ENCODE measurements around the gene SRP14. TPM values are rescaled to one million over a fixed set of nuclear protein-coding genes. Genes with fewer than 3 reads are reported as not detected.

The SRP14 gene
- total RNA-seq, 1 experiment from 2014 or later = 166 TPM

DNA sequence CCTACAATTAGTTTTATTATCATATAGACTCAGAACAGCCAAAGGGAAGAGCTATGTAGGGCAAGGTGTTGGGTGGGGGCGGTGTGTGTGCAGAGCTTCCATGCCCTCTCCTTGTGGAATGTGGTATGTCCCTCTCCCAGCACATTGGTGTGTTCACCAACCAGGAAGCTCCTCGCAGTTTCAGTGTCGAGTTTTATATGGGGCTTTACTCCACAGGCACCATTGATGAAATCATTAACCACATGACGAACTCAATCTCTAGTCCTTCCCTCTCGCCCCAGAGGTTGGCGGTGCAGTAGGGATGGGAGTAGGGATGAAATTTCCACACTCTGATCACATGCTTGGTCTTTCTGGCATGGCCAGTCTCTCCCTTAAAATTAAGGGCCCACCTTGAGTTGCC, 13.6 kb upstream of the SRP14 start:
- intact Hi-C loops (cut with micrococcal nuclease; ENCODE audit: unreplicated experiment) (no loop called here), in situ Hi-C loops (cut with HindIII; ENCODE audit: low pct_unique_long_range_greater_than_20kb, low sequenced_read_pairs) (no loop called here)
- ChIA-PET CTCF (interaction anchor here (0.9 kb wide), 1 partner anchor 52 kb away, joined by 4 read pairs; no protein-coding TSS in a partner anchor), POLR2A (no interaction called here)
- Histone ChIP-seq H3K9me3 (ENCODE audit: control insufficient read depth, insufficient read depth, low read depth, low read length) (no peaks in the 10 kb centered on the region), H3K36me3 (ENCODE audit: control insufficient read depth, insufficient read depth, low read length) (no peaks in the 10 kb centered on the region), H3K27ac (ENCODE audit: low read length) (no peak overlapping the region; the same call in 1 of the 2 replicates), H3K27me3 (ENCODE audit: control insufficient read depth, insufficient read depth, low read length) (no peaks in the 10 kb centered on the region), H3K4me1 (ENCODE audit: control insufficient read depth, insufficient read depth, low read length) (peaks cover 23% of the 10 kb centered on the region), H3K4me3 (ENCODE audit: low read depth in 2 of 2, low read length in 2 of 2) (no peak overlapping the region)
- BruUV-seq (replicated peaks) = no TSS peak
- TF ChIP-seq TCF7L2 (IDR thresholded peaks at IDR 0.05; ENCODE audit: low read depth, low read length) = no peak
- TF ChIP-seq, protein P1, sequence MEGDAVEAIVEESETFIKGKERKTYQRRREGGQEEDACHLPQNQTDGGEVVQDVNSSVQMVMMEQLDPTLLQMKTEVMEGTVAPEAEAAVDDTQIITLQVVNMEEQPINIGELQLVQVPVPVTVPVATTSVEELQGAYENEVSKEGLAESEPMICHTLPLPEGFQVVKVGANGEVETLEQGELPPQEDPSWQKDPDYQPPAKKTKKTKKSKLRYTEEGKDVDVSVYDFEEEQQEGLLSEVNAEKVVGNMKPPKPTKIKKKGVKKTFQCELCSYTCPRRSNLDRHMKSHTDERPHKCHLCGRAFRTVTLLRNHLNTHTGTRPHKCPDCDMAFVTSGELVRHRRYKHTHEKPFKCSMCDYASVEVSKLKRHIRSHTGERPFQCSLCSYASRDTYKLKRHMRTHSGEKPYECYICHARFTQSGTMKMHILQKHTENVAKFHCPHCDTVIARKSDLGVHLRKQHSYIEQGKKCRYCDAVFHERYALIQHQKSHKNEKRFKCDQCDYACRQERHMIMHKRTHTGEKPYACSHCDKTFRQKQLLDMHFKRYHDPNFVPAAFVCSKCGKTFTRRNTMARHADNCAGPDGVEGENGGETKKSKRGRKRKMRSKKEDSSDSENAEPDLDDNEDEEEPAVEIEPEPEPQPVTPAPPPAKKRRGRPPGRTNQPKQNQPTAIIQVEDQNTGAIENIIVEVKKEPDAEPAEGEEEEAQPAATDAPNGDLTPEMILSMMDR (IDR thresholded peaks at IDR 0.05) = no peak
- no peak for TF ChIP-seq SIN3A (IDR thresholded peaks at IDR 0.05; ENCODE audit: borderline replicate concordance, insufficient read depth, low read depth, low read length)
- TF ChIP-seq POLR2AphosphoS5 (IDR thresholded peaks at IDR 0.05; ENCODE audit: low read depth, low read length) = no peak
- TF ChIP-seq, protein P2, sequence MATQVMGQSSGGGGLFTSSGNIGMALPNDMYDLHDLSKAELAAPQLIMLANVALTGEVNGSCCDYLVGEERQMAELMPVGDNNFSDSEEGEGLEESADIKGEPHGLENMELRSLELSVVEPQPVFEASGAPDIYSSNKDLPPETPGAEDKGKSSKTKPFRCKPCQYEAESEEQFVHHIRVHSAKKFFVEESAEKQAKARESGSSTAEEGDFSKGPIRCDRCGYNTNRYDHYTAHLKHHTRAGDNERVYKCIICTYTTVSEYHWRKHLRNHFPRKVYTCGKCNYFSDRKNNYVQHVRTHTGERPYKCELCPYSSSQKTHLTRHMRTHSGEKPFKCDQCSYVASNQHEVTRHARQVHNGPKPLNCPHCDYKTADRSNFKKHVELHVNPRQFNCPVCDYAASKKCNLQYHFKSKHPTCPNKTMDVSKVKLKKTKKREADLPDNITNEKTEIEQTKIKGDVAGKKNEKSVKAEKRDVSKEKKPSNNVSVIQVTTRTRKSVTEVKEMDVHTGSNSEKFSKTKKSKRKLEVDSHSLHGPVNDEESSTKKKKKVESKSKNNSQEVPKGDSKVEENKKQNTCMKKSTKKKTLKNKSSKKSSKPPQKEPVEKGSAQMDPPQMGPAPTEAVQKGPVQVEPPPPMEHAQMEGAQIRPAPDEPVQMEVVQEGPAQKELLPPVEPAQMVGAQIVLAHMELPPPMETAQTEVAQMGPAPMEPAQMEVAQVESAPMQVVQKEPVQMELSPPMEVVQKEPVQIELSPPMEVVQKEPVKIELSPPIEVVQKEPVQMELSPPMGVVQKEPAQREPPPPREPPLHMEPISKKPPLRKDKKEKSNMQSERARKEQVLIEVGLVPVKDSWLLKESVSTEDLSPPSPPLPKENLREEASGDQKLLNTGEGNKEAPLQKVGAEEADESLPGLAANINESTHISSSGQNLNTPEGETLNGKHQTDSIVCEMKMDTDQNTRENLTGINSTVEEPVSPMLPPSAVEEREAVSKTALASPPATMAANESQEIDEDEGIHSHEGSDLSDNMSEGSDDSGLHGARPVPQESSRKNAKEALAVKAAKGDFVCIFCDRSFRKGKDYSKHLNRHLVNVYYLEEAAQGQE (IDR thresholded peaks at IDR 0.05; ENCODE audit: insufficient read depth in 1 of 2, low read depth in 2 of 2, low read length in 1 of 2) = no peak
- no peak for ATAC-seq
- DNase-seq (ENCODE audit: low read depth, low spot score) = no peak

DNA sequence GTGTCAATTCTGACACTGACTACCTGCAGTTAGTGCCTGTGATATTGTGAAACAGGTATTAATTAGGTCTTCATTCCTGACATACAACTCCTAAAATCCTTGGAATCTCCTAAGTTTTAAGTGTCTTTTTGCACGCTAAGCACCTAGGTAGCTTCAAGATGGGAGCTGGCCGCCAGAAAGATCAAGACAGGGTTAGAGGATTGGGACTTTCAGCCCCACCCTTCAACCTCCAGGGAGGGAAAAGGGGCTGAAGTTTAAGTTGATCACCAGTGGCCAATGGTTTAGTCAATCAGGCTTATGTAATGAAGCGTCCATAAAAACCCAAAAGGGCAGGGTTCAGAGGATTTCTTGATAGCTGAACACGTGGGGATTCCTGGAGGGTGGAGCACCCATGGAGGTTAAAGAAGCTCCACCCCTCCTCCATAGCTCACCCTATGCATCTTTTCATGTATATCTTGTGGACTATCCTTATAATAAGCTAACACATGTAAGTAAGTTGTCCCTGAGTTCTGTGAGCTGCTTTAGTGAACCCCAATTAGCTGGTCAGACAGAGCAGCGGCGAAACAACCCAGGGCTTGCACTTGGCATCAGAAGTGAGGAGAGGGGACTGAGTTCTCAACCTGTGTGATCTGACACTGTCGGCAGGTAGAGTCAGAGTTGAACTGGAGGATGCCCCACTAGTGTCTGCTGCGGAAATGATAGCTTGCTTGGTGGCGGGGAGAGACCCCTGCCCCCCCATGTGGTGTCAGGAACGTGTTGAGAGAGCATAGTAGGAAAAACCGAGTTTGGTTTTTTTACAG, 12.8 kb upstream of the SRP14 start:
- Histone ChIP-seq H3K4me3 (ENCODE audit: low read depth in 2 of 2, low read length in 2 of 2) (no peak overlapping the region), H3K4me1 (ENCODE audit: control insufficient read depth, insufficient read depth, low read length) (peaks cover 31% of the 10 kb centered on the region), H3K27me3 (ENCODE audit: control insufficient read depth, insufficient read depth, low read length) (no peaks in the 10 kb centered on the region), H3K27ac (ENCODE audit: low read length) (0 out of 2 replicates have a peak overlapping the region, but pooled peaks have one; percentile 12), H3K36me3 (ENCODE audit: control insufficient read depth, insufficient read depth, low read length) (no peaks in the 10 kb centered on the region), H3K9me3 (ENCODE audit: control insufficient read depth, insufficient read depth, low read depth, low read length) (no peaks in the 10 kb centered on the region)
- in situ Hi-C loops (cut with HindIII; ENCODE audit: low pct_unique_long_range_greater_than_20kb, low sequenced_read_pairs) (no loop called here), intact Hi-C loops (cut with micrococcal nuclease; ENCODE audit: unreplicated experiment) (no loop called here)
- no peak for ATAC-seq
- ChIA-PET CTCF (interaction anchor here (0.7 to 0.9 kb wide), 2 partner anchors 53 to 55 kb away, joined by 3 to 4 read pairs; no protein-coding TSS in a partner anchor), POLR2A (no interaction called here)
- TF ChIP-seq, protein P2 (IDR thresholded peaks at IDR 0.05; ENCODE audit: insufficient read depth in 1 of 2, low read depth in 2 of 2, low read length in 1 of 2) = no peak
- TF ChIP-seq POLR2AphosphoS5 (IDR thresholded peaks at IDR 0.05; ENCODE audit: low read depth, low read length) (no peak), SIN3A (IDR thresholded peaks at IDR 0.05; ENCODE audit: borderline replicate concordance, insufficient read depth, low read depth, low read length) (no peak)
- TF ChIP-seq, protein P1 (IDR thresholded peaks at IDR 0.05) = no peak
- DNase-seq (ENCODE audit: low read depth, low spot score) = no peak
- BruUV-seq (replicated peaks) = no TSS peak

Measured in Panc1 (cell line).